GM12878 (cell line): ENCODE data around the gene CPNE4. TPM values are rescaled to one million over a fixed set of nuclear protein-coding genes. Genes with fewer than 3 reads are reported as not detected.

Source experiments
- ATF7 ChIP-seq: fragments of 450-650 bp; IDR thresholded peaks from 2 replicates; pipeline ENCODE4 v1.6.1; 2016; ENCODE audit warnings: low read depth, mild to moderate bottlenecking
- CBX5 ChIP-seq: sonication (generic); IDR thresholded peaks from 2 replicates; pipeline ENCODE4 v1.6.1; 2016; ENCODE audit warnings: low read depth, moderate library complexity, mild to moderate bottlenecking, inconsistent platforms
- CHD2 ChIP-seq: IDR thresholded peaks from 2 replicates; pipeline ENCODE4 v1.6.1; 2011; ENCODE audit warnings: low read depth, low read length, improper control_type of control experiment, borderline replicate concordance
- CREB1 ChIP-seq: IDR thresholded peaks from 2 replicates; pipeline ENCODE4 v1.6.1; 2012; ENCODE audit warnings: low read depth, mild to moderate bottlenecking, inconsistent platforms
- CREM ChIP-seq: IDR thresholded peaks from 2 replicates; pipeline ENCODE4 v1.6.1; 2014; ENCODE audit warnings: antibody characterized with exemption, low read depth
- ETV6 ChIP-seq, 2 experiments: fragments of 450-650 bp in 1 of 2; IDR thresholded peaks in 1 of 2; conservative IDR thresholded peaks in 1 of 2; 2 replicates each; pipeline ENCODE4 v1.6.1; 2014; ENCODE audit warnings: antibody characterized with exemption in 1 of 2, borderline replicate concordance in 1 of 2, low read depth in 1 of 2, mild to moderate bottlenecking in 1 of 2, moderate library complexity in 1 of 2
- IKZF1 ChIP-seq: fragments of 450-650 bp; conservative IDR thresholded peaks from 2 replicates; pipeline ENCODE4 v1.6.1; 2017; ENCODE audit warnings: antibody characterized with exemption, mild to moderate bottlenecking
- JUNB ChIP-seq: IDR thresholded peaks from 2 replicates; pipeline ENCODE4 v1.6.1; 2016; ENCODE audit warnings: antibody characterized with exemption, mild to moderate bottlenecking
- NFYA ChIP-seq: IDR thresholded peaks from 2 replicates; pipeline ENCODE4 v1.6.1; 2011; ENCODE audit warnings: low read depth, mild to moderate bottlenecking, low read length, improper control_type of control experiment, borderline replicate concordance
- RELA ChIP-seq: fragments of 450-650 bp; IDR thresholded peaks from 2 replicates; pipeline ENCODE4 v1.8.0; 2014; ENCODE audit warnings: borderline replicate concordance; ENCODE audit not compliant: partially characterized antibody
- RUNX3 ChIP-seq: IDR thresholded peaks from 2 replicates; pipeline ENCODE4 v1.6.1; 2012; ENCODE audit warnings: low read length, inconsistent platforms
- SIX5 ChIP-seq: IDR thresholded peaks from 2 replicates; pipeline ENCODE4 v1.6.1; 2011; ENCODE audit warnings: mild to moderate bottlenecking, low read depth, low read length, moderate library complexity; ENCODE audit not compliant: severe bottlenecking
- polyA plus RNA-seq, 11 experiments: library from polyadenylated mRNA; depleted of rRNA in 4 of 11; unstranded in 6 of 11; stranded (reverse) in 5 of 11; fragments of >200 nt; fragmentation: Nextera tagmentation in 4 of 11; fragmentation: Illumina TruSeq in 1 of 11; extraction: Ambion mirVana in 4 of 11; extraction: Trizol in 1 of 11; gene quantifications; 1 replicate in 1 of 11; 2 replicates in 10 of 11; pipeline versions ENCODE4 v1.2.1 to v1.2.3, GENCODE V29; 2011 to 2016; ENCODE audit warnings: inconsistent platforms in 2 of 11, missing spikeins in 2 of 11, low read depth in 1 of 11
- total RNA-seq, 4 experiments: library from RNA; depleted of rRNA in 3 of 4; stranded (reverse); fragments of >200 nt in 3 of 4; fragmentation: Illumina TruSeq in 1 of 4; extraction: Trizol in 1 of 4; gene quantifications; 2 replicates each; pipeline versions ENCODE4 v1.2.1 to v1.2.3, GENCODE V29; 2013 to 2021
- TF ChIP-seq, protein P1 (sequence below): IDR thresholded peaks from 2 replicates; pipeline ENCODE4 v1.6.1; 2012; ENCODE audit warnings: improper control_type of control experiment, low read depth, low read length; ENCODE audit not compliant: insufficient replicate concordance
- TF ChIP-seq, protein P2 (sequence below): fragments of 450-650 bp; IDR thresholded peaks from 2 replicates; pipeline ENCODE4 v1.6.1; 2017; ENCODE audit warnings: mild to moderate bottlenecking, moderate library complexity
- TF ChIP-seq, protein P3 (sequence below): IDR thresholded peaks from 2 replicates; pipeline ENCODE4 v1.6.1; 2011; ENCODE audit warnings: borderline replicate concordance, low read depth, mild to moderate bottlenecking, moderate library complexity, low read length; ENCODE audit not compliant: insufficient read depth, poor library complexity, severe bottlenecking
- TF ChIP-seq, protein P4 (sequence below): fragments of 450-650 bp; IDR thresholded peaks from 2 replicates; pipeline ENCODE4 v1.6.1; 2018; ENCODE audit warnings: mild to moderate bottlenecking, low read depth, moderate library complexity; ENCODE audit not compliant: partially characterized antibody

The CPNE4 gene
- total and polyA plus RNA-seq, 10 of the 15 experiments (the other 5 are each of a cell fraction or from before 2014, with no cell fraction given): 0.17 to 1.9 (median 0.48) TPM; not detected in 1

DNA sequence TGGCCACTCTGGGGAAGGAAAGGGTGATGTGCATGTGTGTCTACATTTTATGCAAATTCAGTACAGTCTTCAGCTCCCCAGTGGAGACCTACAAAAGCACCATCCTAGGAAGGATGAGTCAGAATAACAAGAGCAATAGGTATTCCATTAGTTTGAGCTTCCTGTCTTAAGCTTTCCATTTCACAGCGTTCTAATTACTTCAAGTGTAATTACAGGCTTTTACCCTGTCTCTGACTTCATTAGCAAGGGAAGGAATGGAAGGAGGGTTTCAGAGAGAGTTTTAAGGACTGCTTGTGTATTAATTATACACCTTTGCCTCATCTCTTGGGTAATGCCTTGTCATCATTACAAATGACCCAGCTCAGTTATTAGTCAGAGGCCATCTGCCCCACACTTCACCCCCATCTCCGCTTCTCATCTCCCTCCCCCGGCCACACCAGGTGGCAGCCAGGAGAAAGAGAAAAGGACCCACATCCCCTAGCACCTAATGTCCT, 329.2 kb downstream of the CPNE4 start (continued):
- peak; percentile 79 for TF ChIP-seq CREB1
- TF ChIP-seq RELA: no peak
- TF ChIP-seq, protein P1, sequence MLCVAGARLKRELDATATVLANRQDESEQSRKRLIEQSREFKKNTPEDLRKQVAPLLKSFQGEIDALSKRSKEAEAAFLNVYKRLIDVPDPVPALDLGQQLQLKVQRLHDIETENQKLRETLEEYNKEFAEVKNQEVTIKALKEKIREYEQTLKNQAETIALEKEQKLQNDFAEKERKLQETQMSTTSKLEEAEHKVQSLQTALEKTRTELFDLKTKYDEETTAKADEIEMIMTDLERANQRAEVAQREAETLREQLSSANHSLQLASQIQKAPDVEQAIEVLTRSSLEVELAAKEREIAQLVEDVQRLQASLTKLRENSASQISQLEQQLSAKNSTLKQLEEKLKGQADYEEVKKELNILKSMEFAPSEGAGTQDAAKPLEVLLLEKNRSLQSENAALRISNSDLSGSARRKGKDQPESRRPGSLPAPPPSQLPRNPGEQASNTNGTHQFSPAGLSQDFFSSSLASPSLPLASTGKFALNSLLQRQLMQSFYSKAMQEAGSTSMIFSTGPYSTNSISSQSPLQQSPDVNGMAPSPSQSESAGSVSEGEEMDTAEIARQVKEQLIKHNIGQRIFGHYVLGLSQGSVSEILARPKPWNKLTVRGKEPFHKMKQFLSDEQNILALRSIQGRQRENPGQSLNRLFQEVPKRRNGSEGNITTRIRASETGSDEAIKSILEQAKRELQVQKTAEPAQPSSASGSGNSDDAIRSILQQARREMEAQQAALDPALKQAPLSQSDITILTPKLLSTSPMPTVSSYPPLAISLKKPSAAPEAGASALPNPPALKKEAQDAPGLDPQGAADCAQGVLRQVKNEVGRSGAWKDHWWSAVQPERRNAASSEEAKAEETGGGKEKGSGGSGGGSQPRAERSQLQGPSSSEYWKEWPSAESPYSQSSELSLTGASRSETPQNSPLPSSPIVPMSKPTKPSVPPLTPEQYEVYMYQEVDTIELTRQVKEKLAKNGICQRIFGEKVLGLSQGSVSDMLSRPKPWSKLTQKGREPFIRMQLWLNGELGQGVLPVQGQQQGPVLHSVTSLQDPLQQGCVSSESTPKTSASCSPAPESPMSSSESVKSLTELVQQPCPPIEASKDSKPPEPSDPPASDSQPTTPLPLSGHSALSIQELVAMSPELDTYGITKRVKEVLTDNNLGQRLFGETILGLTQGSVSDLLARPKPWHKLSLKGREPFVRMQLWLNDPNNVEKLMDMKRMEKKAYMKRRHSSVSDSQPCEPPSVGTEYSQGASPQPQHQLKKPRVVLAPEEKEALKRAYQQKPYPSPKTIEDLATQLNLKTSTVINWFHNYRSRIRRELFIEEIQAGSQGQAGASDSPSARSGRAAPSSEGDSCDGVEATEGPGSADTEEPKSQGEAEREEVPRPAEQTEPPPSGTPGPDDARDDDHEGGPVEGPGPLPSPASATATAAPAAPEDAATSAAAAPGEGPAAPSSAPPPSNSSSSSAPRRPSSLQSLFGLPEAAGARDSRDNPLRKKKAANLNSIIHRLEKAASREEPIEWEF: no peak
- no peak for TF ChIP-seq CBX5
- peak in 1 of 2 experiments; percentile 48; a peak in 1 of 4 replicates for TF ChIP-seq ETV6 (conservative IDR thresholded peaks at IDR 0.05 in 1 of 2, IDR thresholded peaks at IDR 0.05 in 1 of 2; ENCODE audit: borderline replicate concordance in 1 of 2, low read depth in 1 of 2)
- TF ChIP-seq CREM: peak; percentile 60; the same call in 1 of the 2 replicates
- no peak for TF ChIP-seq SIX5
- TF ChIP-seq NFYA: no peak
- TF ChIP-seq, protein P2, sequence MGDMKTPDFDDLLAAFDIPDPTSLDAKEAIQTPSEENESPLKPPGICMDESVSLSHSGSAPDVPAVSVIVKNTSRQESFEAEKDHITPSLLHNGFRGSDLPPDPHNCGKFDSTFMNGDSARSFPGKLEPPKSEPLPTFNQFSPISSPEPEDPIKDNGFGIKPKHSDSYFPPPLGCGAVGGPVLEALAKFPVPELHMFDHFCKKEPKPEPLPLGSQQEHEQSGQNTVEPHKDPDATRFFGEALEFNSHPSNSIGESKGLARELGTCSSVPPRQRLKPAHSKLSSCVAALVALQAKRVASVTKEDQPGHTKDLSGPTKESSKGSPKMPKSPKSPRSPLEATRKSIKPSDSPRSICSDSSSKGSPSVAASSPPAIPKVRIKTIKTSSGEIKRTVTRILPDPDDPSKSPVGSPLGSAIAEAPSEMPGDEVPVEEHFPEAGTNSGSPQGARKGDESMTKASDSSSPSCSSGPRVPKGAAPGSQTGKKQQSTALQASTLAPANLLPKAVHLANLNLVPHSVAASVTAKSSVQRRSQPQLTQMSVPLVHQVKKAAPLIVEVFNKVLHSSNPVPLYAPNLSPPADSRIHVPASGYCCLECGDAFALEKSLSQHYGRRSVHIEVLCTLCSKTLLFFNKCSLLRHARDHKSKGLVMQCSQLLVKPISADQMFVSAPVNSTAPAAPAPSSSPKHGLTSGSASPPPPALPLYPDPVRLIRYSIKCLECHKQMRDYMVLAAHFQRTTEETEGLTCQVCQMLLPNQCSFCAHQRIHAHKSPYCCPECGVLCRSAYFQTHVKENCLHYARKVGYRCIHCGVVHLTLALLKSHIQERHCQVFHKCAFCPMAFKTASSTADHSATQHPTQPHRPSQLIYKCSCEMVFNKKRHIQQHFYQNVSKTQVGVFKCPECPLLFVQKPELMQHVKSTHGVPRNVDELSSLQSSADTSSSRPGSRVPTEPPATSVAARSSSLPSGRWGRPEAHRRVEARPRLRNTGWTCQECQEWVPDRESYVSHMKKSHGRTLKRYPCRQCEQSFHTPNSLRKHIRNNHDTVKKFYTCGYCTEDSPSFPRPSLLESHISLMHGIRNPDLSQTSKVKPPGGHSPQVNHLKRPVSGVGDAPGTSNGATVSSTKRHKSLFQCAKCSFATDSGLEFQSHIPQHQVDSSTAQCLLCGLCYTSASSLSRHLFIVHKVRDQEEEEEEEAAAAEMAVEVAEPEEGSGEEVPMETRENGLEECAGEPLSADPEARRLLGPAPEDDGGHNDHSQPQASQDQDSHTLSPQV: no peak
- TF ChIP-seq ATF7: peak; percentile 62
- no peak for TF ChIP-seq CHD2
- TF ChIP-seq, protein P3, sequence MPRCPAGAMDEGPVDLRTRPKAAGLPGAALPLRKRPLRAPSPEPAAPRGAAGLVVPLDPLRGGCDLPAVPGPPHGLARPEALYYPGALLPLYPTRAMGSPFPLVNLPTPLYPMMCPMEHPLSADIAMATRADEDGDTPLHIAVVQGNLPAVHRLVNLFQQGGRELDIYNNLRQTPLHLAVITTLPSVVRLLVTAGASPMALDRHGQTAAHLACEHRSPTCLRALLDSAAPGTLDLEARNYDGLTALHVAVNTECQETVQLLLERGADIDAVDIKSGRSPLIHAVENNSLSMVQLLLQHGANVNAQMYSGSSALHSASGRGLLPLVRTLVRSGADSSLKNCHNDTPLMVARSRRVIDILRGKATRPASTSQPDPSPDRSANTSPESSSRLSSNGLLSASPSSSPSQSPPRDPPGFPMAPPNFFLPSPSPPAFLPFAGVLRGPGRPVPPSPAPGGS: peak; percentile 51
- peak; percentile 78 for TF ChIP-seq JUNB
- TF ChIP-seq, protein P4, sequence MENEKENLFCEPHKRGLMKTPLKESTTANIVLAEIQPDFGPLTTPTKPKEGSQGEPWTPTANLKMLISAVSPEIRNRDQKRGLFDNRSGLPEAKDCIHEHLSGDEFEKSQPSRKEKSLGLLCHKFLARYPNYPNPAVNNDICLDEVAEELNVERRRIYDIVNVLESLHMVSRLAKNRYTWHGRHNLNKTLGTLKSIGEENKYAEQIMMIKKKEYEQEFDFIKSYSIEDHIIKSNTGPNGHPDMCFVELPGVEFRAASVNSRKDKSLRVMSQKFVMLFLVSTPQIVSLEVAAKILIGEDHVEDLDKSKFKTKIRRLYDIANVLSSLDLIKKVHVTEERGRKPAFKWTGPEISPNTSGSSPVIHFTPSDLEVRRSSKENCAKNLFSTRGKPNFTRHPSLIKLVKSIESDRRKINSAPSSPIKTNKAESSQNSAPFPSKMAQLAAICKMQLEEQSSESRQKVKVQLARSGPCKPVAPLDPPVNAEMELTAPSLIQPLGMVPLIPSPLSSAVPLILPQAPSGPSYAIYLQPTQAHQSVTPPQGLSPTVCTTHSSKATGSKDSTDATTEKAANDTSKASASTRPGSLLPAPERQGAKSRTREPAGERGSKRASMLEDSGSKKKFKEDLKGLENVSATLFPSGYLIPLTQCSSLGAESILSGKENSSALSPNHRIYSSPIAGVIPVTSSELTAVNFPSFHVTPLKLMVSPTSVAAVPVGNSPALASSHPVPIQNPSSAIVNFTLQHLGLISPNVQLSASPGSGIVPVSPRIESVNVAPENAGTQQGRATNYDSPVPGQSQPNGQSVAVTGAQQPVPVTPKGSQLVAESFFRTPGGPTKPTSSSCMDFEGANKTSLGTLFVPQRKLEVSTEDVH: no peak
- TF ChIP-seq RUNX3: peak; percentile 21; the same call in 1 of the 2 replicates
- TF ChIP-seq IKZF1: peak; percentile 59
